ENCODE results near the gene NRN1L.

The NRN1L gene

DNA sequence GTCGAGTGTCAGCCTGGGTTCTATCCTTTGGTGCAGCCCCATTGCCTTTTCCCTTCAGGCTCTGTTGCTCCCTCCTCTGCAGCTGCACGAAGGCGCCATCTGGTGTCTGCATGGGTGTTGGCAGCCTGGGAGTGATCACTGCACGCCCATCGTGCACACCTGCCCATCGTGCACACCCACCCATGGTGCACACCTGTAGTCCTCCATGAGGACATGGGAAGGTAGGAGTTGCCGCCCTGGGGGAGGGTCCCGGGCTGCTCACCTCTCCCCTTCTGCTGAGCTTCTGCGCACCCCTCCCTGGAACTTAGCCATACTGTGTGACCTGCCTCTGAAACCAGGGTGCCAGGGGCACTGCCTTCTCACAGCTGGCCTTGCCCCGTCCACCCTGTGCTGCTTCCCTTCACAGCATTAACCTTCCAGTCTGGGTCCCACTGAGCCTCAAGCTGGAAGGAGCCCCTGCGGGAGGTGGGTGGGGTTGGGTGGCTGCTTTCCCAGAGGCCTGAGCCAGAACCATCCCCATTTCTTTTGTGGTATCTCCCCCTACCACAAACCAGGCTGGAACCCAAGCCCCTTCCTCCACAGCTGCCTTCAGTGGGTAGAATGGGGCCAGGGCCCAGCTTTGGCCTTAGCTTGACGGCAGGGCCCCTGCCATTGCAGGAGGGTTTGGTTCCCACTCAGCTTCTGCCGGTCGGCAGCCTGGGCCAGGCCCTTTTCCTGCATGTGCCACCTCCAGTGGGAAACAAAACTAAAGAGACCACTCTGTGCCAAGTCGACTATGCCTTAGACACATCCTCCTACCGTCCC, 44.1 kb downstream of the NRN1L start:
- H3K27me3 ChIP-seq (ENCODE audit: insufficient read depth, poor library complexity, severe bottlenecking): no peaks in the 10 kb centered on the region
- no peak overlapping the region for H3K27ac ChIP-seq (ENCODE audit: poor library complexity, severe bottlenecking)
- peaks cover 24% of the 10 kb centered on the region for H3K36me3 ChIP-seq (ENCODE audit: low read depth)
- DNase-seq (ENCODE audit: low spot score): peak; percentile 73
- peaks cover 4% of the 10 kb centered on the region for H3K4me1 ChIP-seq (ENCODE audit: insufficient read depth, poor library complexity, severe bottlenecking)
- H3K4me3 ChIP-seq (ENCODE audit: severe bottlenecking): no peak overlapping the region
- H3K9me3 ChIP-seq (ENCODE audit: severe bottlenecking): no peaks in the 10 kb centered on the region
- TF ChIP-seq, protein P1, sequence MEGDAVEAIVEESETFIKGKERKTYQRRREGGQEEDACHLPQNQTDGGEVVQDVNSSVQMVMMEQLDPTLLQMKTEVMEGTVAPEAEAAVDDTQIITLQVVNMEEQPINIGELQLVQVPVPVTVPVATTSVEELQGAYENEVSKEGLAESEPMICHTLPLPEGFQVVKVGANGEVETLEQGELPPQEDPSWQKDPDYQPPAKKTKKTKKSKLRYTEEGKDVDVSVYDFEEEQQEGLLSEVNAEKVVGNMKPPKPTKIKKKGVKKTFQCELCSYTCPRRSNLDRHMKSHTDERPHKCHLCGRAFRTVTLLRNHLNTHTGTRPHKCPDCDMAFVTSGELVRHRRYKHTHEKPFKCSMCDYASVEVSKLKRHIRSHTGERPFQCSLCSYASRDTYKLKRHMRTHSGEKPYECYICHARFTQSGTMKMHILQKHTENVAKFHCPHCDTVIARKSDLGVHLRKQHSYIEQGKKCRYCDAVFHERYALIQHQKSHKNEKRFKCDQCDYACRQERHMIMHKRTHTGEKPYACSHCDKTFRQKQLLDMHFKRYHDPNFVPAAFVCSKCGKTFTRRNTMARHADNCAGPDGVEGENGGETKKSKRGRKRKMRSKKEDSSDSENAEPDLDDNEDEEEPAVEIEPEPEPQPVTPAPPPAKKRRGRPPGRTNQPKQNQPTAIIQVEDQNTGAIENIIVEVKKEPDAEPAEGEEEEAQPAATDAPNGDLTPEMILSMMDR (IDR thresholded peaks at IDR 0.05; ENCODE audit: poor library complexity, severe bottlenecking): peak; percentile 93
- ATAC-seq (ENCODE audit: low read depth): peak; percentile 67

DNA sequence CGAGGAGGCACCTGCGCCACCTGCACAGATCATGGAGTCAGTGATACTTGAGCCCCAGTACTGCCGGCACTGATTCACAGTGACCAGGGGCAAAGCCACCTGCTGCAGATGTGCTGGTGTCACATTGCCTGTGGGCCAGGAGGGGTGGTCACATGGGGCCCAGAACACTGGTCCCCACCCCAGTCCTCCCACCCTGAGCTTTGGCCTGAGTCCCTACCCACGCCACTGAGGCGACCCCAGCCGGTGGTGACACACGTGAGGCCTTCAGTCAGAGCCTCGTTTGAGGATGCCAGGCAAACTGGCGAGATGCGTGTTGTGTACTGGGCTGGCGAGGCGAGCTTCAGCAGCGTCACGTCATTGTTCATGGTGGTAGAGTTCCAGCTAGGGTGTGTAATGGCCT, 45.5 kb downstream of the NRN1L start:
- DNase-seq (ENCODE audit: low spot score): no peak
- H3K36me3 ChIP-seq (ENCODE audit: low read depth): peaks cover 24% of the 10 kb centered on the region
- H3K9me3 ChIP-seq (ENCODE audit: severe bottlenecking): no peaks in the 10 kb centered on the region
- TF ChIP-seq, protein P1 (IDR thresholded peaks at IDR 0.05; ENCODE audit: poor library complexity, severe bottlenecking): no peak
- no peak overlapping the region for H3K4me3 ChIP-seq (ENCODE audit: severe bottlenecking)
- no peak overlapping the region for H3K27ac ChIP-seq (ENCODE audit: poor library complexity, severe bottlenecking)
- H3K27me3 ChIP-seq (ENCODE audit: insufficient read depth, poor library complexity, severe bottlenecking): no peaks in the 10 kb centered on the region
- H3K4me1 ChIP-seq (ENCODE audit: insufficient read depth, poor library complexity, severe bottlenecking): peaks cover 4% of the 10 kb centered on the region
- no peak for ATAC-seq (ENCODE audit: low read depth)

DNA sequence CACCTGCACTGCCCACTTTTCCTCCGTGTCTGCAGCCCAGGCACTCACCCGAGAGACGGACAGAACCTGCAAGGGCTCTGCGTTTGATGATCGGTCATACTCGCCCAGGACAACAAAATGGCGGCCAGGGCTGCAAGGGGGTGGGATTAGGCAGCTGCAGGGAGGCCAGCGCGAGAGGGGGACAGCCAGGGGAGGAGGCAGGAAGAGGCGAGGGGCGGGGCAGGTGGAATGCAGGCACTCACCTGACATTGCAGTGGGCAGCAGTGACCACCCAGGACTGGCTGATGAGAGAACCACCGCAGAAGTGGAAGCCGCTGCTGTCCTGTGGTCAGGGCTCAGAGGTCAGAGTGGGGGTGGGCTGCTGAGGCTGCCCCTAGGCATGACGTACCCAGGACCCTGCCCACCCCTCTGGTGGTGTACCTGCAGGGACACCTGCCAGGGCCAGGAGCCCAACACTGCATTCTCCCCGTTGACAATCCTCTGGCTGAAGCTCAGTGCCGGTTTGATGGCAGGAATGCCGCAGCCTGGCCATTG, 46.1 kb downstream of the NRN1L start:
- TF ChIP-seq, protein P1 (IDR thresholded peaks at IDR 0.05; ENCODE audit: poor library complexity, severe bottlenecking): no peak
- no peak for ATAC-seq (ENCODE audit: low read depth)

DNA sequence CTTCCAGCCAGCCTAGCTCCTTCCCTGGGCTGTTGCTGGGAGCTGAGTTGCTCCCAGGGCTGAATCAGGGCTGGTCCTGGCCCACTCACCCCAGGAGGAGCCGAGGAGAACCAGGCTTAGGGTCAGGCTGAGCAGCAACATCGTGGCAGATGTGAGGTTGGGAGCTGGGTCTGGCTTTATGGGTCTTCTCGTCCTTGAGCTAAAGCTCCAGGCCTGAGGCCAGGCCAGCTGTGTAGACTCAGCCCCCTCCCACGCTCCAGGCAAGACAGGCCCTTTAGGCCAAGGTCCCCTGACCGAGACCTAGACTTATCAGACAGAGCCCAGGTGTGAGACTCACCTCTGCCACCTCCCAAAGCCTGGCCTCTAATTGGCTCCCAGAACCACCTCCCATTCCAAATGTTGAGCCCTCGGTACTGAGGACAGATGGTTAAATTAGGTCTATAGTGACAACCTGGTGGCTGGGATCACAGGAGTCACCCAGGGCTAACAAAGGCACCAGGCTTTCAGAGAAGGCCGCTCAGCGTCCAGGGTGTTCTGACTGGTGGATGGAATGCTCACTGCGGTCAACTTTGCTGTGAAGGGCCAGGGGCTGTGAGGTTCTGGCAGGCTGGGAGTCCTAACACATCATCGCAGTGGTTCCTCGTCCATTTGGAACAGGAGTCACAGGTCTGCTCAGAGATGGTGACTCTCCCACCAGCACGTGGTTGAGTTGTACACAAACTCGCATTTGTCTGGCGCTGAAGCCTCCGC, 47.2 kb downstream of the NRN1L start, which contains the start of gene CTRL:
CTRL (minus strand) TSS at position 151 of the 750 bp plus-strand sequence; CDS start at position 141, 10 bp downstream.
- Histone ChIP-seq H3K27me3 (ENCODE audit: insufficient read depth, poor library complexity, severe bottlenecking) (no peaks in the 10 kb centered on the region), H3K4me1 (ENCODE audit: insufficient read depth, poor library complexity, severe bottlenecking) (no peaks in the 10 kb centered on the region), H3K27ac (ENCODE audit: poor library complexity, severe bottlenecking) (no peak within 1 kb of the TSS), H3K36me3 (ENCODE audit: low read depth) (peaks cover 24% of the 10 kb centered on the region), H3K4me3 (ENCODE audit: severe bottlenecking) (no peak within 1 kb of the TSS), H3K9me3 (ENCODE audit: severe bottlenecking) (no peaks in the 10 kb centered on the region)
- TF ChIP-seq, protein P1 (IDR thresholded peaks at IDR 0.05; ENCODE audit: poor library complexity, severe bottlenecking): no peak
- DNase-seq (ENCODE audit: low spot score): no peak
- ATAC-seq (ENCODE audit: low read depth): no peak

More for the DNA sequence above, 46.1 kb downstream of the NRN1L start:
- Histone ChIP-seq H3K4me1 (ENCODE audit: insufficient read depth, poor library complexity, severe bottlenecking) (peaks cover under 1% of the 10 kb centered on the region), H3K4me3 (ENCODE audit: severe bottlenecking) (no peak overlapping the region), H3K27ac (ENCODE audit: poor library complexity, severe bottlenecking) (no peak overlapping the region), H3K9me3 (ENCODE audit: severe bottlenecking) (no peaks in the 10 kb centered on the region), H3K27me3 (ENCODE audit: insufficient read depth, poor library complexity, severe bottlenecking) (no peaks in the 10 kb centered on the region), H3K36me3 (ENCODE audit: low read depth) (peaks cover 24% of the 10 kb centered on the region)
- DNase-seq (ENCODE audit: low spot score): no peak
